CD8-positive, alpha-beta memory T cell (primary cell): ENCODE results near the gene MTA3. TPM values are rescaled to one million over a fixed set of nuclear protein-coding genes. Genes with fewer than 3 reads are reported as not detected.

Experiments used
- CTCF ChIA-PET: fragments of 350-600 bp; sonication (Branson Sonifier 250); formaldehyde crosslinking; loops from one replicate; lab custom pipeline; 2021; ENCODE audit warnings: antibody characterized with exemption; lab: Charles Lee
- POLR2A ChIA-PET: fragments of 350-600 bp; sonication (Branson Sonifier 250); formaldehyde crosslinking; loops from one replicate; lab custom pipeline; 2021; ENCODE audit warnings: antibody characterized with exemption; lab: Charles Lee
- DNase-seq, 5 donors: peaks; one replicate each; pipeline versions ENCODE4 v3.0.0 to v3.0.0-alpha.2; 2020 to 2022; ENCODE audit warnings: mixed read lengths in 1 of 5
- H3K27ac ChIP-seq: one replicate; pipeline ENCODE4 v1.7.0; 2013; ENCODE audit warnings: low read depth, mild to moderate bottlenecking, low read length, moderate library complexity
- H3K27me3 ChIP-seq: 2 replicates; pipeline ENCODE4 v1.7.0; 2013; ENCODE audit warnings: low read length, mild to moderate bottlenecking; ENCODE audit not compliant: insufficient read depth, poor library complexity, severe bottlenecking
- H3K36me3 ChIP-seq: 2 replicates; pipeline ENCODE4 v1.7.0; 2013; ENCODE audit warnings: mild to moderate bottlenecking, low read length, moderate library complexity; ENCODE audit not compliant: insufficient read depth
- H3K4me1 ChIP-seq: 2 replicates; pipeline ENCODE4 v1.7.0; 2013; ENCODE audit warnings: mild to moderate bottlenecking, low read length, moderate library complexity; ENCODE audit not compliant: insufficient read depth
- H3K4me3 ChIP-seq: 2 replicates; pipeline ENCODE4 v1.7.0; 2013; ENCODE audit warnings: mild to moderate bottlenecking, low read length
- H3K9me3 ChIP-seq: 2 replicates; pipeline ENCODE4 v1.7.0; 2013; ENCODE audit warnings: mild to moderate bottlenecking, low read length
- H3K27ac Mint-ChIP-seq, 8 donors: one replicate each; pipeline ENCODE4 v1.8.0; 2020 to 2021; ENCODE audit warnings: mixed read lengths in 8 of 8, mild to moderate bottlenecking in 6 of 8, inconsistent platforms in 3 of 8, moderate library complexity in 3 of 8
- H3K27me3 Mint-ChIP-seq, 2 donors: one replicate each; pipeline ENCODE4 v1.8.0; 2020 to 2021; ENCODE audit warnings: mixed read lengths in 2 of 2, mild to moderate bottlenecking in 1 of 2, moderate library complexity in 1 of 2
- H3K36me3 Mint-ChIP-seq, 3 donors: one replicate each; pipeline ENCODE4 v1.8.0; 2020 to 2021; ENCODE audit warnings: mixed read lengths in 3 of 3, inconsistent platforms in 1 of 3, mild to moderate bottlenecking in 1 of 3
- H3K4me1 Mint-ChIP-seq, 3 donors: one replicate each; pipeline ENCODE4 v1.8.0; 2020 to 2021; ENCODE audit warnings: mixed read lengths in 3 of 3, inconsistent platforms in 1 of 3, mild to moderate bottlenecking in 1 of 3
- H3K4me3 Mint-ChIP-seq, 7 donors: one replicate each; pipeline ENCODE4 v1.8.0; 2020 to 2021; ENCODE audit warnings: mixed read lengths in 7 of 7, mild to moderate bottlenecking in 6 of 7, moderate library complexity in 4 of 7, inconsistent platforms in 2 of 7
- H3K9me3 Mint-ChIP-seq, 5 donors: one replicate each; pipeline ENCODE4 v1.8.0; 2020 to 2022; ENCODE audit warnings: mixed read lengths in 5 of 5, mild to moderate bottlenecking in 3 of 5, moderate library complexity in 2 of 5, inconsistent platforms in 1 of 5
- polyA plus RNA-seq: library from polyadenylated mRNA; unstranded; fragments of 300-500 nt; fragmentation: Illumina TruSeq; gene quantifications from one replicate; pipeline ENCODE4 v1.2.3, GENCODE V29; 2021
- total RNA-seq, 2 experiments: library from RNA; stranded (reverse); gene quantifications; one replicate each; pipeline ENCODE4 v1.2.3, GENCODE V29; 2021

MTA3 gene
- total and polyA plus RNA-seq, 3 experiments from 2014 or later: 7.9 to 24.1 (median 20.0) TPM

DNA sequence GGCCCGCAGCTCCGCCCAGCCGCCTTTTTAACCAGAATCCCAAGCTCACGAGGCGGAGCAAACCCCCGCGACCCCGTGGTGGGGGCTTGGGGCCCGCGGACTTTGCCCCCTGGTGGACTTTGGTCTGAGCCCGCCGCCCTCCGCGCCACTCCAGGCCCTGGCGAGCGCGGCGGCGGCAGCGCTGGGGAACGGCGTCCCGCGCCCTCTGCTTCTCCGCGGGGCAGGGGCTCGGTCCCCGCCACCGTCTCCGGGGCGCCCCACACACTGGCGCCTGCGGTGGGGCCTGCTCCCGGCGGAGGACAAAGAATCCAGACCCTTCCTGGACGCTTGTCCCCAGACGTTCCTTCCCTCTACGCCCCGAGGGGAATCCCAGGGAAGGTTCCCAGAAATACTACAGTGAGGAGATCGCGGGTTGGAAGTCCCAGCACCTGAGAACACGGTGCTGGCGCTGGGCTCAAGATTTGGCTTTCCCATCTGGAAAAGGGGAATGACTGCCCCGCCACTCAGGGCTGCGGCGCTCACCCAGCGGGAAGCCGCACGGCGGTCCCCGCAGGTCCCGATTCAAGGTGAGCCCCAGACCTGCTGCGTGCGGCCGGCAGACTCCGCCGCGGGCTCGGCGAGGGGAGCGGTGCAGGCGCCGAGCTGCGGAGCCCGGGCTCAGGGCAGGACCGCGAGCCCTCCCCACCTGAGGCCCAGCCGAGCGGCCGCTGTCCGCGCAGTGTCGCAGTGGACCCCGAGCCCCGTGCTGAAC, 224.3 kb downstream of the MTA3 start, which contains the start of gene HAAO:
TSS of gene HAAO (minus strand) at position 1 of the 751 bp plus-strand sequence. CDS start 47 bp downstream, outside the sequence.
- Histone ChIP-seq H3K4me1 (no peaks in the 10 kb centered on the region), H3K36me3 (no peaks in the 10 kb centered on the region), H3K9me3 (no peaks in the 10 kb centered on the region), H3K27me3 (peaks cover 21% of the 10 kb centered on the region), H3K4me3 (no peak within 1 kb of the TSS), H3K27ac (no peak within 1 kb of the TSS)
- POLR2A ChIA-PET: no interaction called here
- H3K36me3 Mint-ChIP-seq: peaks cover 0 to 13% (median 2%) of the 10 kb centered on the region in 3 donors
- H3K4me1 Mint-ChIP-seq: peaks cover 15 to 24% (median 21%) of the 10 kb centered on the region in 3 donors
- peak within 1 kb of the TSS in 2 of 8 donors; percentile 18 to 77 for H3K27ac Mint-ChIP-seq
- H3K27me3 Mint-ChIP-seq: peaks cover 38 to 54% of the 10 kb centered on the region in 2 donors
- H3K4me3 Mint-ChIP-seq: peak within 1 kb of the TSS in 6 of 7 donors; percentile 56 to 81 (median 76)
- no peak for DNase-seq
- CTCF ChIA-PET: no interaction called here
- H3K9me3 Mint-ChIP-seq: peaks cover 0 to 3% (median 0%) of the 10 kb centered on the region in 5 donors

GRCh38 chr2:42793334-42794270, 225.2 kb downstream of the MTA3 start:
- Histone ChIP-seq H3K27ac (no peak overlapping the region), H3K36me3 (no peaks in the 10 kb centered on the region), H3K9me3 (no peaks in the 10 kb centered on the region), H3K4me1 (no peaks in the 10 kb centered on the region), H3K4me3 (no peak overlapping the region), H3K27me3 (peaks cover 21% of the 10 kb centered on the region)
- Mint-ChIP-seq H3K27ac (peak overlapping the region in 1 of 8 donors; percentile 18), H3K27me3 (peaks cover 37 to 47% of the 10 kb centered on the region in 2 donors), H3K9me3 (peaks cover 0 to 3% (median 0%) of the 10 kb centered on the region in 5 donors), H3K36me3 (peaks cover 0 to 12% (median 2%) of the 10 kb centered on the region in 3 donors), H3K4me1 (peaks cover 15 to 24% (median 20%) of the 10 kb centered on the region in 3 donors), H3K4me3 (peak overlapping the region; percentile 2 to 63 (median 22))
- POLR2A ChIA-PET: interaction anchor here (0.6 kb wide), 1 partner anchor 489 kb away, joined by 3 read pairs; no protein-coding TSS in a partner anchor
- DNase-seq: no peak
- CTCF ChIA-PET: no interaction called here

GRCh38 chr2:42794271-42795046, 226.0 kb downstream of the MTA3 start:
- DNase-seq: no peak
- no peak overlapping the region for H3K27ac Mint-ChIP-seq
- no peaks in the 10 kb centered on the region for H3K4me1 ChIP-seq
- H3K4me3 Mint-ChIP-seq: peak overlapping the region in 2 of 7 donors; percentile 3 to 33
- no peaks in the 10 kb centered on the region for H3K36me3 ChIP-seq
- peaks cover 30 to 45% of the 10 kb centered on the region in 2 donors for H3K27me3 Mint-ChIP-seq
- H3K27ac ChIP-seq: no peak overlapping the region
- no peak overlapping the region for H3K4me3 ChIP-seq
- H3K36me3 Mint-ChIP-seq: peaks cover 0 to 9% (median 2%) of the 10 kb centered on the region in 3 donors
- CTCF ChIA-PET: no interaction called here
- peaks cover 15 to 24% (median 20%) of the 10 kb centered on the region in 3 donors for H3K4me1 Mint-ChIP-seq
- peaks cover 0 to 3% (median 0%) of the 10 kb centered on the region in 5 donors for H3K9me3 Mint-ChIP-seq
- no peaks in the 10 kb centered on the region for H3K9me3 ChIP-seq
- POLR2A ChIA-PET: interaction anchor here (0.6 kb wide), 1 partner anchor 490 kb away, joined by 3 read pairs; no protein-coding TSS in a partner anchor
- H3K27me3 ChIP-seq: peaks cover 21% of the 10 kb centered on the region

- ChIA-PET CTCF (interaction anchor here (1.7 kb wide), 1 partner anchor 15 kb away, joined by 4 read pairs; no protein-coding TSS in a partner anchor), POLR2A (no interaction called here)
- H3K4me1 Mint-ChIP-seq: peaks cover 15 to 24% (median 20%) of the 10 kb centered on the region in 3 donors
These were observed 226.8 kb downstream of the MTA3 start for GRCh38 chr2:42795275-42795674.

GRCh38 chr2:42795841-42796301, 227.4 kb downstream of the MTA3 start:
- H3K4me1 ChIP-seq: no peaks in the 10 kb centered on the region
- DNase-seq: no peak
- Mint-ChIP-seq H3K27me3 (peaks cover 18 to 32% of the 10 kb centered on the region in 2 donors), H3K4me3 (peak overlapping the region in 1 of 7 donors; percentile 12), H3K36me3 (peaks cover 0 to 8% (median 3%) of the 10 kb centered on the region in 3 donors), H3K27ac (no peak overlapping the region), H3K9me3 (peaks cover 0 to 3% (median 0%) of the 10 kb centered on the region in 5 donors), H3K4me1 (peaks cover 15 to 24% (median 20%) of the 10 kb centered on the region in 3 donors)
- ChIA-PET CTCF (interaction anchor here (1.7 kb wide), 1 partner anchor 14 kb away, joined by 4 read pairs; no protein-coding TSS in a partner anchor), POLR2A (no interaction called here)
- H3K27me3 ChIP-seq: peaks cover 16% of the 10 kb centered on the region
- no peaks in the 10 kb centered on the region for H3K9me3 ChIP-seq
- H3K4me3 ChIP-seq: no peak overlapping the region
- no peak overlapping the region for H3K27ac ChIP-seq
- no peaks in the 10 kb centered on the region for H3K36me3 ChIP-seq

More at GRCh38 chr2:42795275-42795674, 226.8 kb downstream of the MTA3 start:
- no peak overlapping the region for H3K27ac Mint-ChIP-seq
- peaks cover 22 to 37% of the 10 kb centered on the region in 2 donors for H3K27me3 Mint-ChIP-seq
- peaks cover 0 to 3% (median 0%) of the 10 kb centered on the region in 5 donors for H3K9me3 Mint-ChIP-seq
- Histone ChIP-seq H3K27ac (no peak overlapping the region), H3K4me1 (no peaks in the 10 kb centered on the region), H3K9me3 (no peaks in the 10 kb centered on the region), H3K27me3 (peaks cover 16% of the 10 kb centered on the region), H3K36me3 (no peaks in the 10 kb centered on the region), H3K4me3 (no peak overlapping the region)
- H3K36me3 Mint-ChIP-seq: peaks cover 0 to 9% (median 2%) of the 10 kb centered on the region in 3 donors
- H3K4me3 Mint-ChIP-seq: no peak overlapping the region
- DNase-seq: no peak

- Mint-ChIP-seq H3K4me3 (peak overlapping the region in 4 of 7 donors; percentile 14 to 42 (median 40)), H3K4me1 (peaks cover 12 to 16% (median 14%) of the 10 kb centered on the region in 3 donors), H3K9me3 (peaks cover 0 to 3% (median 0%) of the 10 kb centered on the region in 5 donors), H3K36me3 (peaks cover 0 to 3% (median under 1%) of the 10 kb centered on the region in 3 donors), H3K27ac (peak overlapping the region in 1 of 8 donors; percentile 63), H3K27me3 (peaks cover 14 to 28% of the 10 kb centered on the region in 2 donors)
- ChIA-PET CTCF (interaction anchor here (1.7 kb wide), 1 partner anchor 13 kb away, joined by 4 read pairs; no protein-coding TSS in a partner anchor), POLR2A (no interaction called here)
- Histone ChIP-seq H3K4me1 (no peaks in the 10 kb centered on the region), H3K27ac (no peak overlapping the region), H3K4me3 (no peak overlapping the region), H3K9me3 (no peaks in the 10 kb centered on the region), H3K27me3 (peaks cover 9% of the 10 kb centered on the region), H3K36me3 (no peaks in the 10 kb centered on the region)
- DNase-seq: no peak
These were observed 228.2 kb downstream of the MTA3 start for GRCh38 chr2:42796427-42797248.
